ENCODE data around the gene HIBADH.

The HIBADH gene

DNA sequence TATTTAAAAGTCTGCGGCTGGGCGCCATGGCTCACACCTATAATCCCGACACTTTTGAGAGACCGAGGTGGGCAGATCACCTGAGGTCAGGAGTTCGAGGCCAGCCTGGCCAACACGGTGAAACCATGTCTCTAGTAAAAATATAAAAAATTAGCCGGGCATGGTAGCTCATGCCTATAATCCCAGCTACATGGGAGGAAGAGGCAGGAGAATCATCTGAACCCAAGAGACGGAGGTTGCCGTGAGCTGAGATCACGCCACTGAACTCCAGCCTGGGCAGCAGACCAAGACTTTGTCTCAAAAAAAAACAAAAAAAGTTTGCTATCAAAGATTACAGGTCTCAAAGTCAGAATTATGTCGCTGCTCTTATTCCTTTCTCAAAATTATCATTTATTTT is 55.5 kb downstream of the HIBADH start:
- ChIA-PET CTCF (interaction anchor here (0.6 to 3.5 kb wide), 5 partner anchors 360 to 441 kb away, joined by 3 to 18 read pairs (median 3); no protein-coding TSS in a partner anchor), POLR2A (interaction anchor here (0.6 to 1.7 kb wide), 5 partner anchors 8 to 434 kb away, joined by 3 to 8 read pairs (median 6); partner anchors contain the start of gene HIBADH)
- Histone ChIP-seq H3K9me3 (ENCODE audit: control insufficient read depth, insufficient read depth, low read depth, low read length) (no peaks in the 10 kb centered on the region), H3K27ac (ENCODE audit: extremely low read depth, low read depth, low read length) (peak overlapping the region; percentile 85), H3K4me3 (ENCODE audit: low read depth, low read length) (no peak overlapping the region), H3K4me1 (ENCODE audit: control insufficient read depth, insufficient read depth, low read length) (peaks cover 54% of the 10 kb centered on the region), H3K36me3 (ENCODE audit: control insufficient read depth in 2 of 2, insufficient read depth in 1 of 2, low read length in 2 of 2) (no peaks in the 10 kb centered on the region)
- no peak for TF ChIP-seq ZNF140 (tag by site-specific recombination; IDR thresholded peaks at IDR 0.05)
- no peak for TF ChIP-seq GLIS2 (tag by site-specific recombination; IDR thresholded peaks at IDR 0.05)
- no peak for TF ChIP-seq KLF1 (tag by site-specific recombination; IDR thresholded peaks at IDR 0.05)
- TF ChIP-seq, protein P1, sequence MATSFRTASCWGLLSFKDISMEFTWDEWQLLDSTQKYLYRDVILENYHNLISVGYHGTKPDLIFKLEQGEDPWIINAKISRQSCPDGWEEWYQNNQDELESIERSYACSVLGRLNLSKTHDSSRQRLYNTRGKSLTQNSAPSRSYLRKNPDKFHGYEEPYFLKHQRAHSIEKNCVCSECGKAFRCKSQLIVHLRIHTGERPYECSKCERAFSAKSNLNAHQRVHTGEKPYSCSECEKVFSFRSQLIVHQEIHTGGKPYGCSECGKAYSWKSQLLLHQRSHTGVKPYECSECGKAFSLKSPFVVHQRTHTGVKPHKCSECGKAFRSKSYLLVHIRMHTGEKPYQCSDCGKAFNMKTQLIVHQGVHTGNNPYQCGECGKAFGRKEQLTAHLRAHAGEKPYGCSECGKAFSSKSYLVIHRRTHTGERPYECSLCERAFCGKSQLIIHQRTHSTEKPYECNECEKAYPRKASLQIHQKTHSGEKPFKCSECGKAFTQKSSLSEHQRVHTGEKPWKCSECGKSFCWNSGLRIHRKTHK (tag by site-specific recombination; IDR thresholded peaks at IDR 0.05) = no peak
- TF ChIP-seq, protein P2, sequence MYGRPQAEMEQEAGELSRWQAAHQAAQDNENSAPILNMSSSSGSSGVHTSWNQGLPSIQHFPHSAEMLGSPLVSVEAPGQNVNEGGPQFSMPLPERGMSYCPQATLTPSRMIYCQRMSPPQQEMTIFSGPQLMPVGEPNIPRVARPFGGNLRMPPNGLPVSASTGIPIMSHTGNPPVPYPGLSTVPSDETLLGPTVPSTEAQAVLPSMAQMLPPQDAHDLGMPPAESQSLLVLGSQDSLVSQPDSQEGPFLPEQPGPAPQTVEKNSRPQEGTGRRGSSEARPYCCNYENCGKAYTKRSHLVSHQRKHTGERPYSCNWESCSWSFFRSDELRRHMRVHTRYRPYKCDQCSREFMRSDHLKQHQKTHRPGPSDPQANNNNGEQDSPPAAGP (tag by site-specific recombination; IDR thresholded peaks at IDR 0.05) = no peak
- no peak for TF ChIP-seq ZNF501 (tag by site-specific recombination; IDR thresholded peaks at IDR 0.05)
- no peak for TF ChIP-seq ZNF626 (tag by site-specific recombination; IDR thresholded peaks at IDR 0.05)
- TF ChIP-seq ZNF202 (tag by site-specific recombination; IDR thresholded peaks at IDR 0.05; ENCODE audit: borderline replicate concordance) = no peak
- no peak for TF ChIP-seq SCRT2 (tag by site-specific recombination; IDR thresholded peaks at IDR 0.05)
- no peak for TF ChIP-seq ZNF610 (tag by site-specific recombination; IDR thresholded peaks at IDR 0.05; ENCODE audit: borderline replicate concordance)
- TF ChIP-seq, protein P3, sequence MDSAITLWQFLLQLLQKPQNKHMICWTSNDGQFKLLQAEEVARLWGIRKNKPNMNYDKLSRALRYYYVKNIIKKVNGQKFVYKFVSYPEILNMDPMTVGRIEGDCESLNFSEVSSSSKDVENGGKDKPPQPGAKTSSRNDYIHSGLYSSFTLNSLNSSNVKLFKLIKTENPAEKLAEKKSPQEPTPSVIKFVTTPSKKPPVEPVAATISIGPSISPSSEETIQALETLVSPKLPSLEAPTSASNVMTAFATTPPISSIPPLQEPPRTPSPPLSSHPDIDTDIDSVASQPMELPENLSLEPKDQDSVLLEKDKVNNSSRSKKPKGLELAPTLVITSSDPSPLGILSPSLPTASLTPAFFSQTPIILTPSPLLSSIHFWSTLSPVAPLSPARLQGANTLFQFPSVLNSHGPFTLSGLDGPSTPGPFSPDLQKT (IDR thresholded peaks at IDR 0.05; ENCODE audit: borderline replicate concordance, low read depth, low read length) = no peak
- no peak for TF ChIP-seq BCL11B (tag by site-specific recombination; IDR thresholded peaks at IDR 0.05; ENCODE audit: low read depth)
- no peak for TF ChIP-seq ZNF510 (tag by site-specific recombination; IDR thresholded peaks at IDR 0.05; ENCODE audit: insufficient replicate concordance)
- no peak for TF ChIP-seq ZNF560 (tag by site-specific recombination; IDR thresholded peaks at IDR 0.05; ENCODE audit: borderline replicate concordance)
- TF ChIP-seq IKZF3 (tag by site-specific recombination; IDR thresholded peaks at IDR 0.05) = no peak
- TF ChIP-seq ZNF19 (tag by site-specific recombination; IDR thresholded peaks at IDR 0.05; ENCODE audit: low read depth) = no peak
- TF ChIP-seq HOXC10 (CRISPR knock-in tag; IDR thresholded peaks at IDR 0.05) = no peak
- no peak for TF ChIP-seq TRIM28 (IDR thresholded peaks at IDR 0.05; ENCODE audit: borderline replicate concordance, low read length)
- TF ChIP-seq, protein P4, sequence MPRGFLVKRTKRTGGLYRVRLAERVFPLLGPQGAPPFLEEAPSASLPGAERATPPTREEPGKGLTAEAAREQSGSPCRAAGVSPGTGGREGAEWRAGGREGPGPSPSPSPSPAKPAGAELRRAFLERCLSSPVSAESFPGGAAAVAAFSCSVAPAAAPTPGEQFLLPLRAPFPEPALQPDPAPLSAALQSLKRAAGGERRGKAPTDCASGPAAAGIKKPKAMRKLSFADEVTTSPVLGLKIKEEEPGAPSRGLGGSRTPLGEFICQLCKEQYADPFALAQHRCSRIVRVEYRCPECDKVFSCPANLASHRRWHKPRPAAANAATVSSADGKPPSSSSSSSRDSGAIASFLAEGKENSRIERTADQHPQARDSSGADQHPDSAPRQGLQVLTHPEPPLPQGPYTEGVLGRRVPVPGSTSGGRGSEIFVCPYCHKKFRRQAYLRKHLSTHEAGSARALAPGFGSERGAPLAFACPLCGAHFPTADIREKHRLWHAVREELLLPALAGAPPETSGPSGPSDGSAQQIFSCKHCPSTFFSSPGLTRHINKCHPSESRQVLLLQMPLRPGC (tag by site-specific recombination; IDR thresholded peaks at IDR 0.05) = no peak
- TF ChIP-seq FEZF1 (tag by site-specific recombination; IDR thresholded peaks at IDR 0.05) = no peak

Measured in HEK293 (cell line).